Measurements from ENCODE around the gene PTGER4.

PTGER4 gene

DNA sequence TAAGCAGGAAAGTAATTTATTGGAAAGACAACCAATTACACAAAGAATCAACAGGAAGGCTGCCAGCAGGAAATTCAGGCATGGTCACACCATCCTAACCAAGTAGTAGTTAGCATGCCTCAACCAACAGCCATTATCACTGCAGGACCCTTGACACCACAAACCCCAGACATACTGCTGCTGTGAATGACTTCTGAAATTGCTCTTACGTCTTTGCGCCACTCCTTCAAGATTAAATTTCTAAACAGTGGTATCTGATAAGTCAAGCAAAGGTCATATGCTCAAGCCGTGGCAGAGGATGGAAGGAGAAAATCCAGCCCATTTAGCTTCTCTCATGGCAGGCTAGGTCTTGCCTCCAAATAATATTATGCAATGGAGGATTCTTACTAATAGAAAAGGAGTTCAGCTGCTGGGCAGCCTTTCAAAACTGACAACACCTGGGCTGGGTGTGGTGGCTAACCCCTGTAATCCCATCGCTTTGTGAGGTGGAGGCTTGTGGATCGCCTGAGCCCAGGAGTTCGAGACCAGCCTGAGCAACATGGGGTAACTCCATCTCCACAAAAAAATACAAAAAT, 5.0 kb upstream of the PTGER4 start:
- Histone ChIP-seq H3K36me3 (ENCODE audit: control insufficient read depth, low read depth, low read length) (no peaks in the 10 kb centered on the region), H3K9me3 (ENCODE audit: control insufficient read depth, low read depth, low read length) (no peaks in the 10 kb centered on the region), H3K4me3 (ENCODE audit: low read length) (no peak overlapping the region), H3K4me1 (ENCODE audit: control insufficient read depth, low read depth, low read length) (peaks cover 15% of the 10 kb centered on the region), H3K27me3 (ENCODE audit: control insufficient read depth, insufficient read depth, low read length) (peaks cover 13% of the 10 kb centered on the region), H3K27ac (ENCODE audit: low read length) (no peak overlapping the region), H3K9ac (ENCODE audit: low read length) (no peak overlapping the region)

DNA sequence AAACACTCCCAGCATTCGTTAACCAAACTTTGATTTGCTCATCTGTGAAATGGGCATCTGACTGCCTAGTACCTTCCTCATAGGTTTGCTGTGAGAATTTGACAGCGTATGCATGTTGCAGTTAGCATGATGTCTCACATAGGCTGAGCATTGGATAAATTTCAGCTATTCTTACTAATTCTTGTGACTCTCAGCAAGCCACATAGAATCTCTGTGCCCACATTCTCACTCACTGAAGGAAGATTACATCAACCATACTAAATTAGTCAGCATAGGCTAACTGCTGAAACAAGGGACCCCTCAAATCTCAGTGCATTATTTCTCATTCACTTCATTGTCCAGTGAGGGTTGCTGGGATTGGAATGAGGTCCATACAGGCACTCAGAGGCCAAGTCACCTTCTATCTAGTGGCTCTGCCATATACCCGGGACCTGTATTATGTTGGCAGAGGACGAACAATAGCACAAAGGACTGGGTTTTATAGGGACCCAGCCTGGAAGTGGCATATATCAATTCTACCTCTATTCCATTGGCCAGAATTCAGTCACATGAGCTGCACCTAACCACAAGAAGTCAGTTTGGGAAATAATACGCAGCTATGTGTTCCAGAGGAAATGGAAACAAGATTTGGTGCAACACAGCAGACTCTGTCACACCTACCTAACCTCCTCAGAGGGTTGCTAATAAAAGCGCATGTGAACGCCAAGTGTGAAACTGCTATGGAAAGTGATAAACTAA, 4.2 kb upstream of the PTGER4 start:
- Histone ChIP-seq H3K36me3 (ENCODE audit: control insufficient read depth, low read depth, low read length) (no peaks in the 10 kb centered on the region), H3K4me3 (ENCODE audit: low read length) (no peak overlapping the region), H3K9me3 (ENCODE audit: control insufficient read depth, low read depth, low read length) (no peaks in the 10 kb centered on the region), H3K27ac (ENCODE audit: low read length) (no peak overlapping the region), H3K4me1 (ENCODE audit: control insufficient read depth, low read depth, low read length) (peaks cover 15% of the 10 kb centered on the region), H3K9ac (ENCODE audit: low read length) (no peak overlapping the region), H3K27me3 (ENCODE audit: control insufficient read depth, insufficient read depth, low read length) (peaks cover 20% of the 10 kb centered on the region)

DNA sequence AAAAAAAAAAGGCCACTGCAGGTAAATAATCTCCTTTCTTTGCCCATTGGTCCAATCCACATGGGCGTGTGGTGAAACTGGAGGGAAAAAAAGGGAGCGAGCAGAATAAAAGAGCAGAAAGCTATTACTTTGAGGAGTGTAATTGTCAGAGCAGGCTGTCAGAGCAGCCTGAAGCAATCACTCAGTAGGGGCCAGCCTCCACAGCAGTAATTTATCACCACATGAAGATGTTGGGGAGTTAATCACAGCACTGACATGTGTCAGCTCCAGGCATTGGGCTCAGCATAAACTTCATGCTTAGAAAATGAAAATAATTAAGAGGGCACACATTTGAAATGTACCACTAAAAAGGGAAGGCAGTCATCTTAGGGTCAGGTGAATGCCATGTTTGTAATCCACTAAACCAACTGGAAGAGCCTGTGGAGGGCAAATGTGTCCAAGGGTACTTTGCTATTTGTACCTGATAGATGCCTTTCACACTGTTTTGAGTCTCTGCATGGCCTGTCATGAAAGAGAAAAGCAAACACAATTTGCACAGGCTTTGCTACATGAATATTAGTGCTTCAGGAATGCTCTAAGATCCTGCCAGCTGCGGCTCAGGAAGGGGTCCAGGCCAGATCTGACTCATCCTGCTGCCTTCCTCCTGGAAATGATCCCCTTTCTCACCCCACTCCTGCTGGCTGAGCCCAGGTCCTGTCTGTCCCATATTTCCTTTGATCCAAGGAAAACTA, 2.9 kb upstream of the PTGER4 start:
- Histone ChIP-seq H3K9ac (ENCODE audit: low read length) (no peak overlapping the region), H3K27me3 (ENCODE audit: control insufficient read depth, insufficient read depth, low read length) (peaks cover 32% of the 10 kb centered on the region), H3K36me3 (ENCODE audit: control insufficient read depth, low read depth, low read length) (no peaks in the 10 kb centered on the region), H3K9me3 (ENCODE audit: control insufficient read depth, low read depth, low read length) (no peaks in the 10 kb centered on the region), H3K4me1 (ENCODE audit: control insufficient read depth, low read depth, low read length) (peaks cover 15% of the 10 kb centered on the region), H3K27ac (ENCODE audit: low read length) (no peak overlapping the region), H3K4me3 (ENCODE audit: low read length) (no peak overlapping the region)

DNA sequence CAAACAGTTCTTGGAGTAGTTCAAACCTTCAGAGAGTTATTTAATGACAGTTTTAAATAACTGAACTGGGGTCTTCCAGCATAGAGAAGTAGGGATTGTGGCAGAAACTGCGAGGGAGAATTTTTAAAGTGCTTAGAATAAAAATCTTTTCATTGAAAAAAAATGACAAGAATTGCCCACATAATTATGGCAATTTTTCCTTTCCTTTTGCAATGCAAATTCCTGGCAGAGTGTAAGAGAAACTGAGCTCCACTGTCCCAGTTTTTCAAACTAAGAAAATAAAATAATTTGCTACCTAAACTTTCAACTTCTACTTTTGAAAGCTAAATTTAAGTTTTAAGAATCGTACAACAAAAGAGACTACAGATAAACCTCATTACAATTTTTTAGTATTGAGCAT, 2.3 kb upstream of the PTGER4 start:
- Histone ChIP-seq H3K4me1 (ENCODE audit: control insufficient read depth, low read depth, low read length) (peaks cover 15% of the 10 kb centered on the region), H3K9ac (ENCODE audit: low read length) (no peak overlapping the region), H3K27me3 (ENCODE audit: control insufficient read depth, insufficient read depth, low read length) (peaks cover 39% of the 10 kb centered on the region), H3K4me3 (ENCODE audit: low read length) (no peak overlapping the region), H3K27ac (ENCODE audit: low read length) (no peak overlapping the region), H3K36me3 (ENCODE audit: control insufficient read depth, low read depth, low read length) (no peaks in the 10 kb centered on the region), H3K9me3 (ENCODE audit: control insufficient read depth, low read depth, low read length) (no peaks in the 10 kb centered on the region)

DNA sequence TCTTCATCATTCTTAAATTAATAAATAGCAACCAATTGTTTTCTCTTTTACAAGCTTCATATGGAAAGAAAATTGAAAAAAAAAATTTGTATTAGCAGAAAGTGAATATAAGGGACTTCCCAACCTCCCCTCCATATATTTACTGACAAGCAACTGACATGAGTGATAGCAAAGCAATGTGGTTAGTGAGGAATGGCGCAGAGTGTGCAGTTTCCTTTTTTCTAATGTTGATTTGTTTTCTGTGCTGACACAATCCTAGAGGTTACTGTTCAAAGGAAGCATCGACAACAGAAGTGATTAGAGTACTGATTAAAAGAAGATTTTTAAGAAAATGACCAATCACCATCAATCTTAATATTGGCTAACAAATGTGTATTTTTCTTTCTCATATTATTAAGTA, 1.7 kb upstream of the PTGER4 start:
- H3K9me3 ChIP-seq (ENCODE audit: control insufficient read depth, low read depth, low read length): no peaks in the 10 kb centered on the region
- peaks cover 15% of the 10 kb centered on the region for H3K4me1 ChIP-seq (ENCODE audit: control insufficient read depth, low read depth, low read length)
- H3K27ac ChIP-seq (ENCODE audit: low read length): no peak overlapping the region
- H3K36me3 ChIP-seq (ENCODE audit: control insufficient read depth, low read depth, low read length): no peaks in the 10 kb centered on the region
- no peak overlapping the region for H3K9ac ChIP-seq (ENCODE audit: low read length)
- no peak overlapping the region for H3K4me3 ChIP-seq (ENCODE audit: low read length)
- H3K27me3 ChIP-seq (ENCODE audit: control insufficient read depth, insufficient read depth, low read length): peaks cover 44% of the 10 kb centered on the region

DNA sequence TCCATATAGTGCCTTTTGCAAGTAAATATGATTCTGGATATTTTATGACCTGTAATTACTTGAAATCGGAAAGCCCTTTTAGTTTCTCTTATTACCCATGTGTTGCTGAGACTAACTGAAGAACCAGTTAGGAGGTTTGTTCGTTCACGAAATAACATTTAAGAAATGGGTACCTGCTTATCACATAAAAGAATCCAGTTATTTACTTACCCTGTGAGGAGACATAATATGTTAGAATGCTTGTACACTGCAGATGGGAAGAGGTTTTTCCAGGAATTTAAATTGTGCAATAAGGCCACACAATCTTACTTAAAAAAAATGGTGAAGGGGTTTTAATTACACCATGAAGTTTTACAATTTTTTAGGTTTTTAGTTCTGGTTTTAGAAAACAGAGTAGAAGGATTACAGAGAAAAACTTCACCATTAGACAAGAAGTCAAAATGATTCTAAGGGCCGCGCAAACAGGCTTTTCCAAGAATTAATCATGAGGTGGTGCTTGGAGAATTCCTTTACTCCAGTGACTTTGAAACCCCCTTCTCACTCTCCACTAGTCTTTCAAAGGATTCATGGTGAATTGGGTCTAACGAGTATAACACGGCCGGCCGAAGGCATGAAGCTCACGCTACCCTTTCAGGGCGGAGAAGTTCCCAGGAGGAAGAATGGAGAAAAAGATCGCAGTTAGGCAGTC, 1.1 kb upstream of the PTGER4 start:
- Histone ChIP-seq H3K9me3 (ENCODE audit: control insufficient read depth, low read depth, low read length) (no peaks in the 10 kb centered on the region), H3K27me3 (ENCODE audit: control insufficient read depth, insufficient read depth, low read length) (peaks cover 50% of the 10 kb centered on the region), H3K9ac (ENCODE audit: low read length) (peak overlapping the region; percentile 46), H3K4me3 (ENCODE audit: low read length) (peak overlapping the region; percentile 75), H3K4me1 (ENCODE audit: control insufficient read depth, low read depth, low read length) (peaks cover 15% of the 10 kb centered on the region), H3K36me3 (ENCODE audit: control insufficient read depth, low read depth, low read length) (no peaks in the 10 kb centered on the region), H3K27ac (ENCODE audit: low read length) (no peak overlapping the region)

DNA sequence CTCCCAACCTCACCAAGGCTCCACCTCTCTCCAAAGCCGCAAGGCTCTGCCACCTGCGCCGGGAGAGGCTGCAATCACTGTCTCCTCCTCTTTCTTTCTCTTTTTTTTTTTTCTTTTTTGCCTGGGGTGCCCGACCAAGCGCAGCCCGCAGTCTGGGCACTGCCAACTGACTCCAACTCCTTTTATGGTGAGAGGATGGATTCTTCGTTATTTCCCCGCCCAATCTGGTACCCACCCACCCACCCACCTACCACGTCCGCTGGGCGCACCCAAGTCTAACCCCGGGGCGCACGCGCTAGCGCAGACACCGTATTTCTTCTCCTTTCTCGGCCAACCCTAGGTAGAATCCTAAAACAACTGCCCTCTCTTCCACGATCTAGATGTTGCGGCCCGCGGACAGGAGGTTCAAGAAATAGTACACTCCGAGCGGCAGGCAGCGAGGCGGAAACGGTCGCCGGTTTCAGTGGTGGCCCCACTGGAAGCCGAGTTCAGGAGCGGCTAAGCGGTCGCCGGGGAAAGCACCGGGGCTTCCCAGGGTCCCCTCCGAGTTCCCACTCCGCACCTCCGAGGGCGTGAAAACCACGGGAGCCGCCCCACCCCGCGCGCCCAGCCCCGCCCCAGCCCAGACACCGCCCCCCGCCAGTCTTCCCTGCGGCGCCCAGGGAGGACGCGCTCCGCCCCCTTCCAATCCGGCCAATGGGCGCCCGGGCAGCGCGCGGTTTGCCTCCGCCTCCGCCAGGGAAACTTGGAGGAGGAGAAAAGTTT, 385 bp upstream of the PTGER4 start:
- no peaks in the 10 kb centered on the region for H3K36me3 ChIP-seq (ENCODE audit: control insufficient read depth, low read depth, low read length)
- peaks cover 51% of the 10 kb centered on the region for H3K27me3 ChIP-seq (ENCODE audit: control insufficient read depth, insufficient read depth, low read length)
- H3K4me1 ChIP-seq (ENCODE audit: control insufficient read depth, low read depth, low read length): peaks cover 15% of the 10 kb centered on the region
- H3K4me3 ChIP-seq (ENCODE audit: low read length): peak overlapping the region; percentile 75
- H3K9ac ChIP-seq (ENCODE audit: low read length): peak overlapping the region; percentile 46
- H3K9me3 ChIP-seq (ENCODE audit: control insufficient read depth, low read depth, low read length): no peaks in the 10 kb centered on the region
- no peak overlapping the region for H3K27ac ChIP-seq (ENCODE audit: low read length)

DNA sequence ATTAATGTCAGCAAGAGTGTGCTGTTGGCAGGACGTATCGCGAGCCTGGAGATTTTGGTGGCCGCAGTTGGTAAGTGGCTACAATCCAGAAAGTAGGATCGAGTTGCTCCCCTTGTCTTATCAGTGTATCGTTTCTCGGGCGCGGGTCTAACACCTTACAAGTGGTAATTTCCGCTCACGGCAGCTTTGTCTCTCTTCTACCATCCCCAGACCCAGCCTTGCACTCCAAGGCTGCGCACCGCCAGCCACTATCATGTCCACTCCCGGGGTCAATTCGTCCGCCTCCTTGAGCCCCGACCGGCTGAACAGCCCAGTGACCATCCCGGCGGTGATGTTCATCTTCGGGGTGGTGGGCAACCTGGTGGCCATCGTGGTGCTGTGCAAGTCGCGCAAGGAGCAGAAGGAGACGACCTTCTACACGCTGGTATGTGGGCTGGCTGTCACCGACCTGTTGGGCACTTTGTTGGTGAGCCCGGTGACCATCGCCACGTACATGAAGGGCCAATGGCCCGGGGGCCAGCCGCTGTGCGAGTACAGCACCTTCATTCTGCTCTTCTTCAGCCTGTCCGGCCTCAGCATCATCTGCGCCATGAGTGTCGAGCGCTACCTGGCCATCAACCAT, 1.1 kb downstream of the PTGER4 start:
- peak overlapping the region; percentile 75 for H3K4me3 ChIP-seq (ENCODE audit: low read length)
- H3K27ac ChIP-seq (ENCODE audit: low read length): no peak overlapping the region
- H3K27me3 ChIP-seq (ENCODE audit: control insufficient read depth, insufficient read depth, low read length): peaks cover 51% of the 10 kb centered on the region
- peaks cover 15% of the 10 kb centered on the region for H3K4me1 ChIP-seq (ENCODE audit: control insufficient read depth, low read depth, low read length)
- no peaks in the 10 kb centered on the region for H3K36me3 ChIP-seq (ENCODE audit: control insufficient read depth, low read depth, low read length)
- no peaks in the 10 kb centered on the region for H3K9me3 ChIP-seq (ENCODE audit: control insufficient read depth, low read depth, low read length)
- H3K9ac ChIP-seq (ENCODE audit: low read length): no peak overlapping the region

DNA sequence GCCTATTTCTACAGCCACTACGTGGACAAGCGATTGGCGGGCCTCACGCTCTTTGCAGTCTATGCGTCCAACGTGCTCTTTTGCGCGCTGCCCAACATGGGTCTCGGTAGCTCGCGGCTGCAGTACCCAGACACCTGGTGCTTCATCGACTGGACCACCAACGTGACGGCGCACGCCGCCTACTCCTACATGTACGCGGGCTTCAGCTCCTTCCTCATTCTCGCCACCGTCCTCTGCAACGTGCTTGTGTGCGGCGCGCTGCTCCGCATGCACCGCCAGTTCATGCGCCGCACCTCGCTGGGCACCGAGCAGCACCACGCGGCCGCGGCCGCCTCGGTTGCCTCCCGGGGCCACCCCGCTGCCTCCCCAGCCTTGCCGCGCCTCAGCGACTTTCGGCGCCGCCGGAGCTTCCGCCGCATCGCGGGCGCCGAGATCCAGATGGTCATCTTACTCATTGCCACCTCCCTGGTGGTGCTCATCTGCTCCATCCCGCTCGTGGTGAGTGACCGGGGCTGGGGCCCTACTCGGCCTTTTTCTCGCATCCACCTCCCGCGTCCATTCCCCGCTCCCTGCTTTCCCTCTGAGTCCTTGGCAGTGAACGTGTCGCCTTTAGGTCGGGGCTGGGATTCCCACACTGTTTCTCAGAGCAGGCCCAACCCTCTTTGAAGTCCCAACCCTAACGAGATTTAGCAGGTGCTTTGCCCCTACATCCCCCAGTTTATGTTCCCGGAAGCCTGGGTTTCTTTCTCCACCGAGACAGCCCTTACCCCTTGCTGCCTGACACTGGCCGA, 1.8 kb downstream of the PTGER4 start:
- no peak overlapping the region for H3K27ac ChIP-seq (ENCODE audit: low read length)
- peaks cover 51% of the 10 kb centered on the region for H3K27me3 ChIP-seq (ENCODE audit: control insufficient read depth, insufficient read depth, low read length)
- H3K9ac ChIP-seq (ENCODE audit: low read length): no peak overlapping the region

More for the DNA sequence above, 1.8 kb downstream of the PTGER4 start:
- peak overlapping the region; percentile 75 for H3K4me3 ChIP-seq (ENCODE audit: low read length)
- no peaks in the 10 kb centered on the region for H3K9me3 ChIP-seq (ENCODE audit: control insufficient read depth, low read depth, low read length)
- no peaks in the 10 kb centered on the region for H3K36me3 ChIP-seq (ENCODE audit: control insufficient read depth, low read depth, low read length)
- H3K4me1 ChIP-seq (ENCODE audit: control insufficient read depth, low read depth, low read length): peaks cover 15% of the 10 kb centered on the region
